GM12801 (cell line): ENCODE results near the gene THRB.

ENCODE experiments used
- CTCF ChIP-seq: IDR thresholded peaks from one replicate; pipeline ENCODE4 v1.5.1; 2011; ENCODE audit warnings: control low read depth; ENCODE audit not compliant: insufficient read length; ENCODE audit errors: extremely low read depth

The THRB gene

GRCh38 chr3:24494618-24495325, at the start of gene THRB:
THRB (minus strand) TSS chr3:24494850.
- no peak for TF ChIP-seq CTCF

GRCh38 chr3:24541935-24542334, 47.3 kb upstream of the THRB start:
- no peak for TF ChIP-seq CTCF

- TF ChIP-seq CTCF = no peak
Measured at GRCh38 chr3:24540821-24541220, 46.2 kb upstream of the THRB start.

GRCh38 chr3:24539699-24540098, 45.0 kb upstream of the THRB start:
- TF ChIP-seq CTCF = no peak

- no peak for TF ChIP-seq CTCF
Measured at GRCh38 chr3:24538891-24539290, 44.2 kb upstream of the THRB start.

DNA sequence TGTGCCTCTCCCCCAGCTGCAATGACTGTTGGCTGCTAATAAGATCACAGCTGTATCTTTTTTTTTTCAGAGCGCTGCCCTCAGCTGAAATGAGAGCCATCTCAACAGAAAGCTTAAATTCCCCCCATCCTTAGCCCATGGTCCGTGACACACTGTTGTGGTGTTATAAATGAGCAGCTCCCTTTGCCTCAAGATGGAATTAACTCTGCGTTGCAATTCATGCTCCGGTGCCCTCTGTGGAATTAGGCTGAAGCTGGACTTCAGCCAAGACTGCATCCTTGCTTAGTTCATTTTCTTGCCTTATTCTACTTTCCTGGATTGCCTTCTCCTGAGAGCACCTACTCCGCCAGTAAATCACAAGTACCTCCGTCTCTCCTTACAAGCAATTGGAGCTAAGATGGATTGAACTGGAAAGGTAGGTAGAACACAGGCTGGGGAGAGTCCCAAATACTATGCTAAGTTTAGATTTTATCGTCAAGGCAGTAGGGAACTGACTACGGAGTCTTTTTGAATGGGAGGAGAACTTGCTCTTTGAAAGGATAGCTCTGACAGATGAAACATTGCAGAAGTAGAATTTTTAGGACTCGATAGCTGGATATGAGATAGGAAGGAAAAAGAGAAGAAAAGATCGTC, 39.0 kb upstream of the THRB start:
- no peak for TF ChIP-seq CTCF

DNA sequence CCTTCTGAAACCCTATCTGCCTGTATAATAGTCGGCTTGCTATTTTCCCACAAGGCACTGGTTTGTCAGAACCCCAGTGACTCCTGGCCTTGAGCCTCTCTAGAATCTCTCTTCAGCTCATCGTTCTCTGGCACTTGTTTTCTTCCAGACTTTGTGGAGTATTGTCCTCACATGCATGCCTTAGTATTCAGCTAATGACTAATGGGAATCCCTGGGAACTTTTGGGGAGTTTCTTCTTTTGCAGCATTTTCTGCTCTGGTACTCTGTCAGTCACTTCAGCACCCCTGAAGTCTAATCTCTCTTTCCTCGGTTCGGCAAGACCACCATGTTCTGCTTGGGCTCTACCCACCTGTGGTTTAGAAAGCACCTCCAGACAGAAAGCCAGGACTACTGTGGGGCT, 35.8 kb upstream of the THRB start:
- TF ChIP-seq CTCF = no peak
